RWPE2 (cell line): ENCODE data around the gene ERCC6L2.

Experiments used
- ATAC-seq: fragments of 200-7000 bp; cut with Tn5 transposase; 3 replicates; pipeline ENCODE4 v1.9.1; 2021; ENCODE audit warnings: low read depth
- DNase-seq: peaks from one replicate; pipeline ENCODE4 v3.0.0-alpha.2; 2020; ENCODE audit warnings: low spot score
- H3K27ac ChIP-seq: fragments of 450-650 bp; 2 replicates; pipeline ENCODE4 v1.5.1; 2017; ENCODE audit warnings: mild to moderate bottlenecking; ENCODE audit not compliant: poor library complexity, severe bottlenecking
- H3K27me3 ChIP-seq: fragments of 250-450 bp; sonication (Bioruptor Pico); 2 replicates; pipeline ENCODE4 v1.5.1; 2021; ENCODE audit warnings: mild to moderate bottlenecking, moderate library complexity; ENCODE audit not compliant: insufficient read depth, poor library complexity, severe bottlenecking
- H3K36me3 ChIP-seq: fragments of 250-450 bp; sonication (Bioruptor Pico); 2 replicates; pipeline ENCODE4 v1.5.1; 2020; ENCODE audit warnings: low read depth, mild to moderate bottlenecking, moderate library complexity
- H3K4me1 ChIP-seq: fragments of 250-450 bp; sonication (Bioruptor Pico); 2 replicates; pipeline ENCODE4 v1.5.1; 2021; ENCODE audit warnings: mild to moderate bottlenecking, moderate library complexity; ENCODE audit not compliant: insufficient read depth, poor library complexity, severe bottlenecking
- H3K4me3 ChIP-seq: fragments of 250-450 bp; sonication (Bioruptor Pico); 2 replicates; pipeline ENCODE4 v1.5.1; 2021; ENCODE audit warnings: mild to moderate bottlenecking, moderate library complexity; ENCODE audit not compliant: severe bottlenecking
- H3K9me3 ChIP-seq: fragments of 250-450 bp; sonication (Bioruptor Pico); 2 replicates; pipeline ENCODE4 v1.5.1; 2021; ENCODE audit warnings: mild to moderate bottlenecking, moderate library complexity; ENCODE audit not compliant: severe bottlenecking
- CTCF ChIP-seq: fragments of 450-650 bp; IDR thresholded peaks from one replicate; pipeline ENCODE4 v1.5.1; 2017; ENCODE audit warnings: mild to moderate bottlenecking, moderate library complexity; ENCODE audit not compliant: poor library complexity, severe bottlenecking

The ERCC6L2 gene

GRCh38 chr9:95864852-95865580 is 10.5 kb upstream of the ERCC6L2 start:
- TF ChIP-seq CTCF, result no peak
- Histone ChIP-seq H3K4me3 (no peak overlapping the region), H3K36me3 (no peaks in the 10 kb centered on the region; the same call in 1 of the 2 replicates), H3K9me3 (no peaks in the 10 kb centered on the region), H3K27me3 (no peaks in the 10 kb centered on the region), H3K27ac (no peak overlapping the region), H3K4me1 (peaks cover 3% of the 10 kb centered on the region)
- DNase-seq (no peak), ATAC-seq (peak; percentile 58; the same call in 1 of the 3 replicates)

- H3K36me3 ChIP-seq, result peaks cover 12% of the 10 kb centered on the region
- no peak for TF ChIP-seq CTCF
- no peaks in the 10 kb centered on the region for H3K9me3 ChIP-seq
- H3K27me3 ChIP-seq, result no peaks in the 10 kb centered on the region
- no peak overlapping the region for H3K27ac ChIP-seq
- DNase-seq (no peak), ATAC-seq (no peak)
- no peak overlapping the region for H3K4me3 ChIP-seq
- H3K4me1 ChIP-seq, result peaks cover 9% of the 10 kb centered on the region
Measured at GRCh38 chr9:95870352-95870751, 5.1 kb upstream of the ERCC6L2 start.

- no peaks in the 10 kb centered on the region for H3K9me3 ChIP-seq
- H3K4me3 ChIP-seq, result no peak overlapping the region
- H3K4me1 ChIP-seq, result peaks cover 9% of the 10 kb centered on the region
- H3K27me3 ChIP-seq, result no peaks in the 10 kb centered on the region
- no peak for TF ChIP-seq CTCF
- peaks cover 12% of the 10 kb centered on the region for H3K36me3 ChIP-seq
- DNase-seq (no peak), ATAC-seq (no peak)
- H3K27ac ChIP-seq, result no peak overlapping the region
Measured at GRCh38 chr9:95870906-95871305, 4.6 kb upstream of the ERCC6L2 start.

GRCh38 chr9:95874303-95874988 is 1.0 kb upstream of the ERCC6L2 start:
- H3K9me3 ChIP-seq, result no peaks in the 10 kb centered on the region
- H3K27me3 ChIP-seq, result no peaks in the 10 kb centered on the region
- ATAC-seq, result no peak
- DNase-seq, result no peak
- H3K4me3 ChIP-seq, result no peak overlapping the region
- H3K27ac ChIP-seq, result no peak overlapping the region
- H3K36me3 ChIP-seq, result peaks cover 12% of the 10 kb centered on the region
- no peak for TF ChIP-seq CTCF
- H3K4me1 ChIP-seq, result peaks cover 12% of the 10 kb centered on the region

GRCh38 chr9:95874989-95875304 is 544 bp upstream of the ERCC6L2 start:
- ATAC-seq (0 out of 3 replicates have a peak, but pooled peaks have one; percentile 15), DNase-seq (no peak)
- H3K4me1 ChIP-seq, result peaks cover 17% of the 10 kb centered on the region
- H3K36me3 ChIP-seq, result peaks cover 12% of the 10 kb centered on the region
- H3K9me3 ChIP-seq, result no peaks in the 10 kb centered on the region
- H3K27me3 ChIP-seq, result no peaks in the 10 kb centered on the region
- H3K4me3 ChIP-seq, result no peak overlapping the region
- no peak for TF ChIP-seq CTCF
- no peak overlapping the region for H3K27ac ChIP-seq
